VCaP (cell line): Measurements from ENCODE around the gene PCSK7.

ENCODE experiments used
- H3K27ac ChIP-seq: fragments of 450-650 bp; 2 replicates; pipeline ENCODE4 v1.5.1; 2017
- TF ChIP-seq, protein P1 (sequence below): fragments of 450-650 bp; conservative IDR thresholded peaks from 2 replicates; pipeline ENCODE4 v1.5.1; 2017; ENCODE audit warnings: mild to moderate bottlenecking, moderate library complexity

The PCSK7 gene

GRCh38 chr11:117189941-117190544 is 41.8 kb downstream of the PCSK7 start:
- H3K27ac ChIP-seq = no peak overlapping the region

DNA sequence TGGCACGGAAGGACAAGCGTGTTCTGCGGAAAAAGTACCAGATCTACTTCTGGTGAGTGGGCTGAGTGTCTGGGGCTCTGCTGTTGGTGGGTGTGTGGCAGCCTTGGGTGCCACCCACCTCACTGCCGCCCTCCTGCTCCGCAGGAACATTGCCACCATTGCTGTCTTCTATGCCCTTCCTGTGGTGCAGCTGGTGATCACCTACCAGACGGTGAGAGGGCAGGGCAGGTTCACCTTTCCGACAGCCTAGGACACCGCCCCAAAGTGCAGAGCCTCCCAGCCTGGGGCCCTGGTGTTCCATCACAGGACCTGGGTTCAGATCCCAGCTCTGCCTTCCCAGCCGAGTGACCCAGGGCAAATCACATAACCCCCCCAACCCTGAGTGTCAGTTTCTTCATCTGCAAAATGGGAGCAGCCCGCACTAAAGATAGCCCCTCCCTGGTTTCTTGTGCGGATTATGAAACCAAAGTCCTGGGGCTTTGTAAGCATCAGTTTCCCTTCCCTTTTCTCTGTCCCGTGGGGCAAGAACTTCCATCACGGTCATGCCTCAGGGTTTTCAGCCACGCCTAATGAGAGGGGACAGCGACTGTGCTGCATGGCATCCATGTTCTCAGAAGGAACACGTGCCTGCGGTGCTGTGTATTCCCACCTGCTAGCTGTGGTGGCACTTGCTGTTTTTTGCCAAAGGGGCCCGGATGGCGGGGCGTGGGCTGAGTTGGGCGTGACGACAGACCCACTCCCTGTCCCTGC is 42.5 kb downstream of the PCSK7 start:
- no peak overlapping the region for H3K27ac ChIP-seq
- TF ChIP-seq, protein P1, sequence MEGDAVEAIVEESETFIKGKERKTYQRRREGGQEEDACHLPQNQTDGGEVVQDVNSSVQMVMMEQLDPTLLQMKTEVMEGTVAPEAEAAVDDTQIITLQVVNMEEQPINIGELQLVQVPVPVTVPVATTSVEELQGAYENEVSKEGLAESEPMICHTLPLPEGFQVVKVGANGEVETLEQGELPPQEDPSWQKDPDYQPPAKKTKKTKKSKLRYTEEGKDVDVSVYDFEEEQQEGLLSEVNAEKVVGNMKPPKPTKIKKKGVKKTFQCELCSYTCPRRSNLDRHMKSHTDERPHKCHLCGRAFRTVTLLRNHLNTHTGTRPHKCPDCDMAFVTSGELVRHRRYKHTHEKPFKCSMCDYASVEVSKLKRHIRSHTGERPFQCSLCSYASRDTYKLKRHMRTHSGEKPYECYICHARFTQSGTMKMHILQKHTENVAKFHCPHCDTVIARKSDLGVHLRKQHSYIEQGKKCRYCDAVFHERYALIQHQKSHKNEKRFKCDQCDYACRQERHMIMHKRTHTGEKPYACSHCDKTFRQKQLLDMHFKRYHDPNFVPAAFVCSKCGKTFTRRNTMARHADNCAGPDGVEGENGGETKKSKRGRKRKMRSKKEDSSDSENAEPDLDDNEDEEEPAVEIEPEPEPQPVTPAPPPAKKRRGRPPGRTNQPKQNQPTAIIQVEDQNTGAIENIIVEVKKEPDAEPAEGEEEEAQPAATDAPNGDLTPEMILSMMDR = no peak

More at GRCh38 chr11:117189941-117190544, 41.8 kb downstream of the PCSK7 start:
- TF ChIP-seq, protein P1 = no peak

GRCh38 chr11:117188620-117189081 is 43.2 kb downstream of the PCSK7 start:
- no peak overlapping the region for H3K27ac ChIP-seq
- TF ChIP-seq, protein P1 = no peak

DNA sequence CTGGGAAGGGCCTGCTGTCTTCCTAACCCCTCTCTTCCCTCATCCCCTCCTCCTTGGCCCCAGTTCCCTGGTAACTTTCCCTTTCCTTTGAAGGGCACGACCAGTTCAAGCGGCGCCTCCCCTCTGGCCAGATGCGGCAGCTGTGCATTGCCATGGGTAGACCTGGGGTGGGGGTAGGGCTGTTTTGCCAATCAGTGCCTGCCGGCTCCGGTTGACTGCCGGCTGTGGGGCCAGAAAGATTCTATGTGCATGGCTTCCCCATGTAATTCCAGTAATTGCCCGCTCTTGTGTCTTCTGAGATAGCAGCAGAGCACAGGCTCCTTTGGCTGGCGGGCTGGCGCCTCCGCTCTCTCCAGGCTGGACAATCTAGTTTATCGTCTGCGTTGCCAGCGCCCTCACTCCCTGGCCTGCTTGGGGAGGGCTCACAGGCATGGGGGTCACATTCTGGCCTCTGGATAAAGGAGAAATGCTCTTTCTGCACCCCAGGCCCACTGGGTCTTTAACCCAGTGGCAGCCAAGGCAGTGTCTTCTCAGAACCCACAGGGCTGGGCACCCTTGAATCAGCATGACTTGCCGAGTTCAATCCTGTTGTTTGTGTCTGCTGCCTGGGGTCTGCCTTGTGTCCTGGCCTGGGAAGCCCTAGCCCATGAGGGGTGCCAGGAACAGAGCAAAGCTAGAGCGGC is 43.9 kb downstream of the PCSK7 start:
- TF ChIP-seq, protein P1 = no peak
- H3K27ac ChIP-seq = no peak overlapping the region

GRCh38 chr11:117187428-117187798 is 44.5 kb downstream of the PCSK7 start:
- TF ChIP-seq, protein P1 = no peak
- H3K27ac ChIP-seq = no peak overlapping the region

DNA sequence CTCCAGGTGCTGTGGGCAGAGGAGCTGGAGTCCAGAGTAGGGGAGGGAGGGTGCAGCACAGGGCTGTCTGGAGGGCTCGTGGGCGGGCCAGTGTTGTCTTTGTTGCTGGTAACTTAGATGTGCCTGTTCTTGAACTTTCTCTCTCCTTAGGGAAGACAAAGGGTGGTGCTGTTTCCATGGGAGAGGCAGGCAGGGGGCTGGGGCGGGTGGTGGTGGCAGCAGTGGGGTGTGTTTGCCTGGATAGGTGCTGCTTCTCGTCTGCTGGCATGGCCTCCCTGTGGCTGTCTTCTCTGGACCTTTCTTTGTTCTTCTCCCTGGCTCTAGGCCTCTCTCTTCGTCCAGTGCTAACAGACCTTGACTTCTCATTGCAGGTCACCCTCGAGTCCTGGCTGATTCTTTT is 44.9 kb downstream of the PCSK7 start:
- no peak overlapping the region for H3K27ac ChIP-seq
- TF ChIP-seq, protein P1 = no peak

DNA sequence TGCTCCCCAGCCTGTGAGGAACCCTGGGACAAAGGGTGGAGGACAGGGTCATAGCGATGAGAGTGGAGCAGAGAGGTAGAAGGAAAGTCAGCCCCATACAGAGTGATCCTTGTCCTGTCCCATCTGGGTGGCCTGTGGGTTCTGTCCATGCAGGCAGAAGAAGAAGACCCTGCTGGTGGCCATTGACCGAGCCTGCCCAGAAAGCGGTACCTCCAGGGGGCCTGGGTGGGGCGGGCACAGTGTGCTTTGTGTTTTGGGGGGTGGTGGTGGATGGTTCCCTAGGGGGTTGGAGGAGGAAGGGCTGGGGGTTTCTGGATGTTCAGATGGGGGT is 45.5 kb downstream of the PCSK7 start:
- TF ChIP-seq, protein P1 = no peak
- no peak overlapping the region for H3K27ac ChIP-seq
